B cell (primary cell): ENCODE results near the gene DOCK4.

Source experiments
- CTCF ChIP-seq: fragments of 200-600 bp; IDR thresholded peaks from one replicate; pipeline ENCODE4 v1.8.0; 2022; ENCODE audit warnings: antibody characterized with exemption, mild to moderate bottlenecking
- EZH2 ChIP-seq: IDR thresholded peaks from 2 replicates; pipeline ENCODE4 v1.6.1; 2012; ENCODE audit warnings: borderline replicate concordance, low read depth, mild to moderate bottlenecking, moderate library complexity, low read length; ENCODE audit not compliant: insufficient read depth, poor library complexity, severe bottlenecking

- TF ChIP-seq EZH2 (no peak), CTCF (no peak)
Measured at GRCh38 chr7:112082306-112082705, 123.9 kb downstream of the DOCK4 start.
